Neural cell (in vitro differentiated cells): ENCODE data around the gene OSBP2. TPM values are rescaled to one million over a fixed set of nuclear protein-coding genes. Genes with fewer than 3 reads are reported as not detected.

Experiments used
- H2AFZ ChIP-seq: fragments of 200-600, 300-800 bp; sonication (generic), shearing (Covaris generic); 2 replicates; pipeline ENCODE4 v1.6.0; 2014; ENCODE audit warnings: low read depth, mild to moderate bottlenecking, antibody characterized with exemption, low read length, moderate library complexity
- H3F3A ChIP-seq: fragments of 200-600 bp; shearing (Covaris generic); 2 replicates; pipeline ENCODE4 v1.6.1; 2016; ENCODE audit warnings: mild to moderate bottlenecking, moderate library complexity, mixed read lengths, antibody characterized with exemption, low read length; ENCODE audit not compliant: insufficient read depth, poor library complexity, severe bottlenecking
- H3K27ac ChIP-seq: fragments of 200-600, 300-800 bp; sonication (generic), shearing (Covaris generic); 2 replicates; pipeline ENCODE4 v1.5.1; 2014; ENCODE audit warnings: mild to moderate bottlenecking, low read length, moderate library complexity
- H3K27me3 ChIP-seq: fragments of 300-800, 200-600 bp; sonication (generic), shearing (Covaris generic); 2 replicates; pipeline ENCODE4 v1.6.0; 2014; ENCODE audit warnings: mild to moderate bottlenecking, low read depth, low read length, moderate library complexity; ENCODE audit not compliant: insufficient read depth
- H3K36me3 ChIP-seq: fragments of 300-800, 200-600 bp; sonication (generic), shearing (Covaris generic); 2 replicates; pipeline ENCODE4 v1.5.1; 2014; ENCODE audit warnings: mild to moderate bottlenecking, antibody characterized with exemption, low read length, moderate library complexity; ENCODE audit not compliant: insufficient read depth
- H3K4me2 ChIP-seq: fragments of 300-800, 200-600 bp; sonication (generic), shearing (Covaris generic); 2 replicates; pipeline ENCODE4 v1.6.0; 2014; ENCODE audit warnings: mild to moderate bottlenecking, low read length
- H3K4me3 ChIP-seq: fragments of 300-800, 200-600 bp; sonication (generic), shearing (Covaris generic); 2 replicates; pipeline ENCODE4 v1.5.1; 2014; ENCODE audit warnings: mild to moderate bottlenecking, low read length, moderate library complexity
- H3K79me2 ChIP-seq: fragments of 200-600 bp; shearing (Covaris generic); replicated peaks from 2 replicates; pipeline ENCODE4 v1.6.0; 2014; ENCODE audit warnings: mild to moderate bottlenecking, low read length, moderate library complexity; ENCODE audit not compliant: insufficient read depth
- H3K9ac ChIP-seq: fragments of 300-800, 200-600 bp; sonication (generic), shearing (Covaris generic); 2 replicates; pipeline ENCODE4 v1.6.1; 2016; ENCODE audit warnings: mild to moderate bottlenecking, low read length, mixed read lengths
- H3K9me2 ChIP-seq: fragments of 200-600 bp; shearing (Covaris generic); 2 replicates; pipeline ENCODE4 v1.6.1; 2016; ENCODE audit warnings: mild to moderate bottlenecking, low read length, mixed read lengths; ENCODE audit not compliant: insufficient read depth
- H3K9me3 ChIP-seq: fragments of 200-600, 300-800 bp; sonication (generic), shearing (Covaris generic); 2 replicates; pipeline ENCODE4 v1.6.1; 2016; ENCODE audit warnings: mild to moderate bottlenecking, mixed run types, low read length, moderate library complexity, mixed read lengths
- H4K20me1 ChIP-seq: fragments of 200-600 bp; shearing (Covaris generic); 2 replicates; pipeline ENCODE4 v1.6.1; 2016; ENCODE audit warnings: mild to moderate bottlenecking, mixed run types; ENCODE audit not compliant: insufficient read depth
- EP300 ChIP-seq: fragments of 450-650 bp; conservative IDR thresholded peaks from 2 replicates; pipeline ENCODE4 v1.6.1; 2014; ENCODE audit warnings: antibody characterized with exemption, mild to moderate bottlenecking, moderate library complexity; ENCODE audit not compliant: poor library complexity, severe bottlenecking
- EZH2 ChIP-seq: fragments of 200-600, 300-800 bp; shearing (Covaris generic), sonication (generic); IDR thresholded peaks from 2 replicates; pipeline ENCODE4 v1.6.1; 2014; ENCODE audit warnings: antibody characterized with exemption, low read length, borderline replicate concordance, mild to moderate bottlenecking; ENCODE audit not compliant: insufficient read depth, poor library complexity, severe bottlenecking
- MXI1 ChIP-seq: fragments of 450-650 bp; conservative IDR thresholded peaks from 2 replicates; pipeline ENCODE4 v1.6.1; 2014; ENCODE audit warnings: antibody characterized with exemption, mild to moderate bottlenecking; ENCODE audit not compliant: poor library complexity, severe bottlenecking
- POLR2AphosphoS5 ChIP-seq: IDR thresholded peaks from 2 replicates; pipeline ENCODE4 v1.6.1; 2012
- RAD21 ChIP-seq: fragments of 450-650 bp; conservative IDR thresholded peaks from 2 replicates; pipeline ENCODE4 v1.6.1; 2014; ENCODE audit warnings: antibody characterized with exemption, mild to moderate bottlenecking, moderate library complexity
- REST ChIP-seq: IDR thresholded peaks from 2 replicates; pipeline ENCODE4 v1.6.1; 2012; ENCODE audit warnings: borderline replicate concordance
- SMC3 ChIP-seq: fragments of 450-650 bp; conservative IDR thresholded peaks from 2 replicates; pipeline ENCODE4 v1.6.1; 2014; ENCODE audit warnings: antibody characterized with exemption, mild to moderate bottlenecking, moderate library complexity; ENCODE audit not compliant: poor library complexity
- TAF1 ChIP-seq: IDR thresholded peaks from 2 replicates; pipeline ENCODE4 v1.6.1; 2012; ENCODE audit warnings: low read depth
- polyA plus RNA-seq: library from polyadenylated mRNA; depleted of rRNA; stranded (reverse); fragments of >200 nt; gene quantifications from 2 replicates; pipeline ENCODE4 v1.2.3, GENCODE V29; 2014
- TF ChIP-seq, protein P1 (sequence below): fragments of 450-650 bp; IDR thresholded peaks from 2 replicates; pipeline ENCODE4 v1.5.1; 2014; ENCODE audit warnings: antibody characterized with exemption, mild to moderate bottlenecking, moderate library complexity; ENCODE audit not compliant: poor library complexity, severe bottlenecking

The OSBP2 gene
- polyA plus RNA-seq, 1 donor from 2014 or later = 8.7 TPM

- Histone ChIP-seq H3K9me2 (no peaks in the 10 kb centered on the region), H2AFZ (no peak overlapping the region), H3K27me3 (no peaks in the 10 kb centered on the region), H4K20me1 (no peaks in the 10 kb centered on the region), H3F3A (no peaks in the 10 kb centered on the region), H3K36me3 (no peaks in the 10 kb centered on the region), H3K4me2 (no peak overlapping the region), H3K4me3 (no peak overlapping the region), H3K27ac (no peak overlapping the region), H3K79me2 (no peaks in the 10 kb centered on the region), H3K9me3 (peaks cover 3% of the 10 kb centered on the region), H3K9ac (no peak overlapping the region)
- no peak for TF ChIP-seq EP300
- TF ChIP-seq POLR2AphosphoS5 = no peak
- TF ChIP-seq SMC3 = no peak
- no peak for TF ChIP-seq TAF1
- no peak for TF ChIP-seq EZH2
- TF ChIP-seq, protein P1, sequence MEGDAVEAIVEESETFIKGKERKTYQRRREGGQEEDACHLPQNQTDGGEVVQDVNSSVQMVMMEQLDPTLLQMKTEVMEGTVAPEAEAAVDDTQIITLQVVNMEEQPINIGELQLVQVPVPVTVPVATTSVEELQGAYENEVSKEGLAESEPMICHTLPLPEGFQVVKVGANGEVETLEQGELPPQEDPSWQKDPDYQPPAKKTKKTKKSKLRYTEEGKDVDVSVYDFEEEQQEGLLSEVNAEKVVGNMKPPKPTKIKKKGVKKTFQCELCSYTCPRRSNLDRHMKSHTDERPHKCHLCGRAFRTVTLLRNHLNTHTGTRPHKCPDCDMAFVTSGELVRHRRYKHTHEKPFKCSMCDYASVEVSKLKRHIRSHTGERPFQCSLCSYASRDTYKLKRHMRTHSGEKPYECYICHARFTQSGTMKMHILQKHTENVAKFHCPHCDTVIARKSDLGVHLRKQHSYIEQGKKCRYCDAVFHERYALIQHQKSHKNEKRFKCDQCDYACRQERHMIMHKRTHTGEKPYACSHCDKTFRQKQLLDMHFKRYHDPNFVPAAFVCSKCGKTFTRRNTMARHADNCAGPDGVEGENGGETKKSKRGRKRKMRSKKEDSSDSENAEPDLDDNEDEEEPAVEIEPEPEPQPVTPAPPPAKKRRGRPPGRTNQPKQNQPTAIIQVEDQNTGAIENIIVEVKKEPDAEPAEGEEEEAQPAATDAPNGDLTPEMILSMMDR = no peak
- no peak for TF ChIP-seq RAD21
- no peak for TF ChIP-seq MXI1
- no peak for TF ChIP-seq REST
Measured at GRCh38 chr22:30918761-30919160, 224.1 kb downstream of the OSBP2 start.

- H3K9me3 ChIP-seq = peaks cover 3% of the 10 kb centered on the region
- no peaks in the 10 kb centered on the region for H3K36me3 ChIP-seq
- H2AFZ ChIP-seq = no peak overlapping the region
- no peaks in the 10 kb centered on the region for H4K20me1 ChIP-seq
- no peak overlapping the region for H3K9ac ChIP-seq
- no peaks in the 10 kb centered on the region for H3K27me3 ChIP-seq
- H3K4me3 ChIP-seq = no peak overlapping the region
- no peaks in the 10 kb centered on the region for H3F3A ChIP-seq
- H3K79me2 ChIP-seq = no peaks in the 10 kb centered on the region
- TF ChIP-seq RAD21 (no peak), TAF1 (no peak), POLR2AphosphoS5 (no peak), SMC3 (no peak), REST (no peak), EZH2 (no peak), MXI1 (no peak), EP300 (no peak)
- TF ChIP-seq, protein P1 = no peak
- H3K4me2 ChIP-seq = no peak overlapping the region
- H3K9me2 ChIP-seq = no peaks in the 10 kb centered on the region
- no peak overlapping the region for H3K27ac ChIP-seq
Measured at GRCh38 chr22:30919973-30920372, 225.3 kb downstream of the OSBP2 start.
